SKM-1 (cell line): ENCODE results near the gene OR1D5.
"Not testable (repeated sequence)": the region's sequence is repeated elsewhere in the genome, so short reads cannot be mapped to it uniquely, and the experiment has no call there.

Experiments used
- DNase-seq: peaks from one replicate; lab custom pipeline; 2025; ENCODE audit not compliant: unreplicated experiment; lab: John Stamatoyannopoulos, UW

OR1D5 gene

GRCh38 chr17:3063507-3063906 lies at the start of gene OR1D5:
OR1D5 (minus strand) TSS chr17:3063607; CDS start chr17:3063607, 0 bp downstream.
- DNase-seq, result not testable (repeated sequence)

GRCh38 chr17:3104322-3104721 lies 40.9 kb upstream of the OR1D5 start, which contains the start of gene OR1D2:
OR1D2 (minus strand) TSS chr17:3104422; CDS start chr17:3092996, 11,426 bp downstream.
- no peak for DNase-seq

GRCh38 chr17:3073850-3074249 lies 10.4 kb upstream of the OR1D5 start:
- not testable (repeated sequence) for DNase-seq

GRCh38 chr17:3065192-3065591 lies 1.8 kb upstream of the OR1D5 start:
- DNase-seq, result peak; percentile 1

GRCh38 chr17:3062824-3063377 lies 506 bp downstream of the OR1D5 start:
- not testable (repeated sequence) for DNase-seq

GRCh38 chr17:3054868-3055267 lies 8.5 kb downstream of the OR1D5 start:
- DNase-seq, result not testable (repeated sequence)

- DNase-seq, result no peak
Observed at GRCh38 chr17:3049705-3050295, 13.6 kb downstream of the OR1D5 start.

GRCh38 chr17:3048727-3049471 lies 14.5 kb downstream of the OR1D5 start:
- DNase-seq, result peak; percentile 60

GRCh38 chr17:3046753-3047152 lies 16.7 kb downstream of the OR1D5 start:
- DNase-seq, result no peak

- no peak for DNase-seq
Observed at GRCh38 chr17:3043737-3044365, 19.6 kb downstream of the OR1D5 start.

- no peak for DNase-seq
Observed at GRCh38 chr17:3040882-3041281, 22.5 kb downstream of the OR1D5 start.

- no peak for DNase-seq
Observed at GRCh38 chr17:3039736-3040135, 23.7 kb downstream of the OR1D5 start.

- DNase-seq, result no peak
Observed at GRCh38 chr17:3038941-3039340, 24.5 kb downstream of the OR1D5 start.

GRCh38 chr17:3037259-3037658 lies 26.1 kb downstream of the OR1D5 start:
- DNase-seq, result no peak

- no peak for DNase-seq
Observed at GRCh38 chr17:3036800-3037199, 26.6 kb downstream of the OR1D5 start.

GRCh38 chr17:3035968-3036280 lies 27.5 kb downstream of the OR1D5 start:
- no peak for DNase-seq

- no peak for DNase-seq
Observed at GRCh38 chr17:3035256-3035967, 28.0 kb downstream of the OR1D5 start.

- DNase-seq, result no peak
Observed at GRCh38 chr17:3034578-3034920, 28.9 kb downstream of the OR1D5 start.

GRCh38 chr17:3033741-3034577 lies 29.4 kb downstream of the OR1D5 start:
- DNase-seq, result no peak

- DNase-seq, result no peak
Observed at GRCh38 chr17:3033248-3033640, 30.2 kb downstream of the OR1D5 start.
